Measurements from ENCODE around the gene PPP4R4.

DNA sequence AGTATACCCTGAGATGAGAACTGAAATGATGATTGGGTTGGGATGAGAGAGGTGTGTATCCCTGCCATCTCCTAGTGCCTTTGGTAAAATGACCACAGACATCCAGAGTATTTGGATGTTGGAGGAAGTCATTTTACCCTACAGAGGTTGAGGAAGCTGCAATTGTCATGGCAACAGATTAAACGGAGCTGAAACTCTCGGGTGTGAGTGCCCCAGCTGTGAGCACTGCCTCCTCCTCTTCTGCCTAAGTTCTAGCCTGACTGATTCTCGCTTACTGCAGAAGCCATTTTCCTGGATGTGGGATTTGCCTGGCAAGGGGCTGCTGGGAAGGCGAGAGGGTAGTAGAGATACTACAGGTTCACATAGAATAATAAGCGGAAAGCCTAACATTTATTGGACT lies 10.3 kb upstream of the PPP4R4 start:
- no peak for TF ChIP-seq YY1 (IDR thresholded peaks at IDR 0.05; ENCODE audit: insufficient read depth, insufficient read length)
- no peak for TF ChIP-seq ZNF274 (IDR thresholded peaks at IDR 0.05; ENCODE audit: low read depth, low read length)
